NT2/D1 (cell line): ENCODE results near the gene ITGA2B.
A peak's percentile ranks its signal among the peaks of the same experiment; 100 is the strongest.
"Not testable (repeated sequence)": the region's sequence is repeated elsewhere in the genome, so short reads cannot be mapped to it uniquely, and the experiment has no call there.

Experiments used
- DNase-seq: peaks from one replicate; pipeline ENCODE4 v3.0.0-alpha.2; 2011; ENCODE audit warnings: low read depth, low spot score
- H3K27me3 ChIP-seq: 2 replicates; pipeline ENCODE4 v1.6.0; 2011; ENCODE audit warnings: mild to moderate bottlenecking; ENCODE audit not compliant: insufficient read length, insufficient read depth
- H3K36me3 ChIP-seq: 2 replicates; pipeline ENCODE4 v1.6.1; 2011; ENCODE audit warnings: mild to moderate bottlenecking, low read length, mixed read lengths; ENCODE audit not compliant: insufficient read depth, insufficient read length
- H3K4me1 ChIP-seq: 2 replicates; pipeline ENCODE4 v1.5.1; 2011; ENCODE audit not compliant: insufficient read depth, insufficient read length
- H3K4me3 ChIP-seq: 2 replicates; pipeline ENCODE4 v1.5.1; 2011; ENCODE audit warnings: low read depth; ENCODE audit not compliant: insufficient read length
- H3K9ac ChIP-seq: 2 replicates; pipeline ENCODE4 v1.6.0; 2011; ENCODE audit warnings: low read depth; ENCODE audit not compliant: insufficient read length
- H3K9me3 ChIP-seq: 2 replicates; pipeline ENCODE4 v1.5.1; 2011; ENCODE audit warnings: mild to moderate bottlenecking, low read length; ENCODE audit not compliant: insufficient read depth
- SUZ12 ChIP-seq: IDR thresholded peaks from 2 replicates; pipeline ENCODE4 v1.6.1; 2011; ENCODE audit not compliant: insufficient read length, insufficient read depth; ENCODE audit errors: extremely low read depth
- YY1 ChIP-seq: IDR thresholded peaks from 2 replicates; pipeline ENCODE4 v1.6.1; 2011; ENCODE audit not compliant: insufficient read length, insufficient read depth
- ZNF274 ChIP-seq: IDR thresholded peaks from 2 replicates; pipeline ENCODE4 v1.6.1; 2011; ENCODE audit warnings: mild to moderate bottlenecking, low read depth, low read length

The ITGA2B gene

DNA sequence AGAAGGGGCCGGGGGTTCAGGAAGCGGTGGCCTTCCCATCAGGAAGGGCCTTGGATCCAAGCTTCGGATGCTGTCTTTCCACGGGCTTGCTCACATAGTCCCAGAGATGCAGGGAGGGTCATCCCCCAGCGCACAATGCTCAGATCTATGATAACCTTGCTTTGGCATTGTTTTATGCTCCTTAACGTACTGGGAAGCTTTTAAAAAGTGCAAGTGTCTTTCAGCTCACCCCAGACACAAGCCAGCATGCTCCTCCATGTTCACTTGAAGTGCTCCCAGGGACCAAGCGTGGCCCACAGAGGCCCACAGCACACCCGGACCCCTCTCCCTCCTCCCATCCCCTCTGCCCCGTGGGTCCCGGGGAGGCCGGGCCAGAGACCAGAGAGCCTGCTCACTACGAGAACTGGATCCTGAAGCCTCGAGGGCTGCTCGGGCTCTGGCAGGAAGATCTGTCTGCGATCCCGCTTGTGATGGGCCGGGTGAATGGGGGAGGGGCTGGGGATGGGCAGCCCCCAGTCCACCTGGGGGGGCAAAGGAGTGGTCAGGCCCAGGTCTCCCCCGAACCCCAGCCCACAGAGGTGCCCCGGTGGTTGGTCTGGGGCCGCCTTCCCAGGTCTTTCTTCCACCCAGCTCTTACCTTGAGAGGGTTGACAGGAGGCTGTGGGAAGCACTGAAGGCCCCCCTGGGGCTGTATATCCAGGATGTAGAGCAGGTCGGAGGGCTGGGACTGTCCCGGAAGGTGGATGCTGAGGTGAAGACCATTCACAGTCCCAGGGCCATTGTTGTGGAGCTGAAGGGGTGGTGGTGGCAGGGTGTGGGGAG is 14.0 kb downstream of the ITGA2B start:
- H3K4me1 ChIP-seq, result peaks cover 20% of the 10 kb centered on the region
- no peak for TF ChIP-seq ZNF274
- no peak for TF ChIP-seq SUZ12
- no peak for TF ChIP-seq YY1
- no peak for DNase-seq
- H3K9me3 ChIP-seq, result no peaks in the 10 kb centered on the region
- peak overlapping the region; percentile 67 for H3K9ac ChIP-seq
- H3K4me3 ChIP-seq, result no peak overlapping the region
- H3K36me3 ChIP-seq, result no peaks in the 10 kb centered on the region
- no peaks in the 10 kb centered on the region for H3K27me3 ChIP-seq

GRCh38 chr17:44374306-44375195 is 14.9 kb downstream of the ITGA2B start:
- Histone ChIP-seq H3K9me3 (no peaks in the 10 kb centered on the region), H3K36me3 (no peaks in the 10 kb centered on the region), H3K4me3 (no peak overlapping the region), H3K27me3 (no peaks in the 10 kb centered on the region), H3K4me1 (peaks cover 20% of the 10 kb centered on the region), H3K9ac (peak overlapping the region; percentile 25)
- TF ChIP-seq SUZ12 (no peak), YY1 (no peak), ZNF274 (no peak)
- no peak for DNase-seq

- no peak for TF ChIP-seq YY1
- Histone ChIP-seq H3K36me3 (no peaks in the 10 kb centered on the region), H3K27me3 (peaks cover 2% of the 10 kb centered on the region), H3K9me3 (no peaks in the 10 kb centered on the region), H3K4me3 (no peak overlapping the region), H3K4me1 (peaks cover 20% of the 10 kb centered on the region), H3K9ac (no peak overlapping the region)
- no peak for DNase-seq
These were observed 17.4 kb downstream of the ITGA2B start for GRCh38 chr17:44372036-44372435.

- not testable (repeated sequence) for H3K4me3 ChIP-seq, H3K36me3 ChIP-seq, H3K4me1 ChIP-seq, H3K9ac ChIP-seq, H3K9me3 ChIP-seq, DNase-seq
- peaks cover 17% of the 10 kb centered on the region for H3K27me3 ChIP-seq
These were observed 19.9 kb downstream of the ITGA2B start for GRCh38 chr17:44369414-44370023.

DNA sequence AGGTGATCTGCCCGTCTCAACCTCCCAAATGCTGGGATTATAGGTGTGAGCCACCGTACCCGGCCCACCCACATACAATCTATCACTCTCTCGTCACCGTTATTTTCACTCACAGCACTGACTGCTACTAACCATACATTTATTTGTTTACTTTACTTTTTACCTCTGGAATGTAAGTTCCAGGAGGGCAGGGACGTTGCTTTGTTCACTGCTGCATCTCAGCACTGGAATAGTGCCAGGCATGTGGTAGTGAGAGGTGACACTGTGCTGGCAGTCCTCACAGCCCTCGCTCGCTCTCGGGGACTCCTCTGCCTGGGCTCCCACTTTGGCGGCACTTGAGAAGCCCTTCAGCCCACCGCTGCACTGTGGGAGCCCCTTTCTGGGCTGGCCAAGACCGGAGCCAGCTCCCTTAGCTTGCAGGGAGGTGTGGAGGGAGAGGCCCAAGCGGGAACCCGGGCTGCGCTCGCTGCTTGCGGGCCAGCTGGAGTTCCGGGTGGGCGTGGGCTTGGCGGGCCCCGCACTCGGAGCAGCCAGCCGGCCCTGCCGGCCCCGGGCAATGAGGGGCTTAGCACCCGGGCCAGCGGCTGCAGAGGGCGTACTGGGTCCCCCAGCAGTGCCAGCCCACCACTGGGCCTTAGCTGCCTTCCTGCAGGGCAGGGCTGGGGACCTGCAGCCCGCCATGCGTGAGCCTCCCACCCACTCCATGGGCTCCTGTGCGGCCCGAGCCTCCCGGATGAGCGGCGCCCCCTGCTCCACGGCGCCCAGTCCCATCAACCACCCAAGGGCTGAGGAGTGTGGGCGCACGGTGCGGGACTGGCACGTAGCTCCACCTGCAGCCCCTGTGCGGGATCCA is 20.8 kb downstream of the ITGA2B start:
- H3K4me1 ChIP-seq, DNase-seq, H3K36me3 ChIP-seq, H3K4me3 ChIP-seq, H3K9ac ChIP-seq, H3K9me3 ChIP-seq: not testable (repeated sequence)
- H3K27me3 ChIP-seq, result peaks cover 22% of the 10 kb centered on the region

GRCh38 chr17:44367231-44367979 is 22.0 kb downstream of the ITGA2B start:
- H3K4me3 ChIP-seq, result no peak overlapping the region
- no peak overlapping the region for H3K9ac ChIP-seq
- no peak for DNase-seq
- peaks cover 22% of the 10 kb centered on the region for H3K27me3 ChIP-seq
- TF ChIP-seq SUZ12 (no peak), ZNF274 (no peak), YY1 (no peak)
- no peaks in the 10 kb centered on the region for H3K36me3 ChIP-seq
- H3K9me3 ChIP-seq, result no peaks in the 10 kb centered on the region
- peaks cover 5% of the 10 kb centered on the region for H3K4me1 ChIP-seq

GRCh38 chr17:44365051-44365450 is 24.4 kb downstream of the ITGA2B start:
- H3K27me3 ChIP-seq, result peaks cover 22% of the 10 kb centered on the region
- H3K9ac ChIP-seq, H3K9me3 ChIP-seq, H3K36me3 ChIP-seq, DNase-seq, H3K4me3 ChIP-seq: not testable (repeated sequence)
- peaks cover 18% of the 10 kb centered on the region for H3K4me1 ChIP-seq
